HG03571 (cell line): Measurements from ENCODE around the gene KCNMA1.

Experiments used
- ATAC-seq: cut with Tn5 transposase; IDR thresholded peaks from one replicate; pipeline ENCODE4 v1.9.1; 2021; ENCODE audit not compliant: unreplicated experiment

KCNMA1 gene

GRCh38 chr10:77635402-77636227, 2.0 kb downstream of the KCNMA1 start:
- ATAC-seq = no peak

GRCh38 chr10:77634939-77635338, 2.7 kb downstream of the KCNMA1 start:
- no peak for ATAC-seq

GRCh38 chr10:77633376-77633775, 4.2 kb downstream of the KCNMA1 start:
- no peak for ATAC-seq

- ATAC-seq = no peak
Observed at GRCh38 chr10:77631241-77631640, 6.4 kb downstream of the KCNMA1 start.

GRCh38 chr10:77630507-77630848, 7.1 kb downstream of the KCNMA1 start:
- ATAC-seq = no peak

- no peak for ATAC-seq
Observed at GRCh38 chr10:77629775-77630506, 7.7 kb downstream of the KCNMA1 start.

GRCh38 chr10:77628906-77629730, 8.5 kb downstream of the KCNMA1 start:
- ATAC-seq = no peak

- no peak for ATAC-seq
Observed at GRCh38 chr10:77626266-77626935, 11.2 kb downstream of the KCNMA1 start.

GRCh38 chr10:77625379-77625778, 12.2 kb downstream of the KCNMA1 start:
- no peak for ATAC-seq

GRCh38 chr10:77622889-77623291, 14.7 kb downstream of the KCNMA1 start:
- ATAC-seq = peak; percentile 57

GRCh38 chr10:77620731-77621130, 16.9 kb downstream of the KCNMA1 start:
- ATAC-seq = no peak

GRCh38 chr10:77619964-77620703, 17.5 kb downstream of the KCNMA1 start:
- no peak for ATAC-seq

- ATAC-seq = no peak
Observed at GRCh38 chr10:77618117-77618516, 19.5 kb downstream of the KCNMA1 start.

- no peak for ATAC-seq
Observed at GRCh38 chr10:77616766-77617165, 20.8 kb downstream of the KCNMA1 start.

- ATAC-seq = no peak
Observed at GRCh38 chr10:77614778-77615625, 22.6 kb downstream of the KCNMA1 start.

- ATAC-seq = no peak
Observed at GRCh38 chr10:77613476-77614130, 24.0 kb downstream of the KCNMA1 start.

GRCh38 chr10:77611670-77612069, 25.9 kb downstream of the KCNMA1 start:
- no peak for ATAC-seq

GRCh38 chr10:77611221-77611620, 26.4 kb downstream of the KCNMA1 start:
- ATAC-seq = no peak

- no peak for ATAC-seq
Observed at GRCh38 chr10:77609781-77610272, 27.8 kb downstream of the KCNMA1 start.
